Trophoblast cell (in vitro differentiated cells and primary cell): Measurements from ENCODE around the gene FAM76A.
"Not testable (repeated sequence)": the region's sequence is repeated elsewhere in the genome, so short reads cannot be mapped to it uniquely, and the experiment has no call there.

ENCODE experiments used
- DNase-seq, 2 donors: peaks; one replicate each; pipeline ENCODE4 v3.0.0-alpha.2; 2016
- H2AFZ ChIP-seq: 2 replicates; pipeline ENCODE4 v1.6.1; 2013; ENCODE audit warnings: low read length, moderate library complexity, mild to moderate bottlenecking; ENCODE audit not compliant: insufficient read depth, poor library complexity
- H2AK5ac ChIP-seq: 2 replicates; pipeline ENCODE4 v1.6.1; 2013; ENCODE audit warnings: mild to moderate bottlenecking, low read length
- H2BK120ac ChIP-seq: 2 replicates; pipeline ENCODE4 v1.6.1; 2013; ENCODE audit warnings: low read length, mild to moderate bottlenecking, moderate library complexity; ENCODE audit not compliant: insufficient read depth, poor library complexity
- H2BK12ac ChIP-seq: 2 replicates; pipeline ENCODE4 v1.6.1; 2013; ENCODE audit warnings: mild to moderate bottlenecking, low read length, moderate library complexity
- H2BK5ac ChIP-seq: 2 replicates; pipeline ENCODE4 v1.6.1; 2013; ENCODE audit warnings: low read length, low read depth, moderate library complexity, mild to moderate bottlenecking; ENCODE audit not compliant: poor library complexity
- H3K14ac ChIP-seq: 2 replicates; pipeline ENCODE4 v1.6.1; 2013; ENCODE audit warnings: mild to moderate bottlenecking, low read length
- H3K18ac ChIP-seq: 2 replicates; pipeline ENCODE4 v1.6.1; 2013; ENCODE audit warnings: mild to moderate bottlenecking, low read length
- H3K23ac ChIP-seq: 2 replicates; pipeline ENCODE4 v1.6.1; 2013; ENCODE audit warnings: low read length
- H3K27ac ChIP-seq: 2 replicates; pipeline ENCODE4 v1.5.1; 2013; ENCODE audit warnings: low read depth, mild to moderate bottlenecking, inconsistent platforms, low read length, moderate library complexity
- H3K27me3 ChIP-seq: 2 replicates; pipeline ENCODE4 v1.6.1; 2013; ENCODE audit warnings: inconsistent platforms, mild to moderate bottlenecking, low read length, moderate library complexity; ENCODE audit not compliant: insufficient read depth
- H3K36me3 ChIP-seq, 2 experiments: 1 replicate in 1 of 2; 2 replicates in 1 of 2; pipeline ENCODE4 v1.6.1; 2013; ENCODE audit warnings: low read length in 2 of 2, mild to moderate bottlenecking in 2 of 2, moderate library complexity in 1 of 2; ENCODE audit not compliant: insufficient read depth in 2 of 2, control insufficient read depth in 1 of 2
- H3K4ac ChIP-seq: 2 replicates; pipeline ENCODE4 v1.6.1; 2013; ENCODE audit warnings: low read depth, mild to moderate bottlenecking, low read length, moderate library complexity
- H3K4me1 ChIP-seq, 2 experiments: 1 replicate in 1 of 2; 2 replicates in 1 of 2; pipeline ENCODE4 v1.6.1; 2013; ENCODE audit warnings: low read length in 2 of 2, mild to moderate bottlenecking in 2 of 2, moderate library complexity in 1 of 2; ENCODE audit not compliant: insufficient read depth in 2 of 2, control insufficient read depth in 1 of 2
- H3K4me2 ChIP-seq: 2 replicates; pipeline ENCODE4 v1.6.1; 2013; ENCODE audit warnings: inconsistent platforms, mild to moderate bottlenecking, low read length, moderate library complexity
- H3K4me3 ChIP-seq: 2 replicates; pipeline ENCODE4 v1.5.1; 2013; ENCODE audit warnings: mild to moderate bottlenecking, low read depth, low read length, inconsistent platforms
- H3K79me1 ChIP-seq: one replicate; pipeline ENCODE4 v1.6.1; 2013; ENCODE audit warnings: low read length
- H3K79me2 ChIP-seq: 2 replicates; pipeline ENCODE4 v1.6.1; 2013; ENCODE audit warnings: low read length, mild to moderate bottlenecking; ENCODE audit not compliant: control insufficient read depth, insufficient read depth, poor library complexity
- H3K9ac ChIP-seq: 2 replicates; pipeline ENCODE4 v1.6.1; 2013; ENCODE audit warnings: mild to moderate bottlenecking, low read length
- H3K9me3 ChIP-seq: 2 replicates; pipeline ENCODE4 v1.6.1; 2013; ENCODE audit warnings: low read depth, mild to moderate bottlenecking, control low read depth, inconsistent platforms, low read length; ENCODE audit not compliant: insufficient read depth
- H4K12ac ChIP-seq: 2 replicates; pipeline ENCODE4 v1.6.1; 2013; ENCODE audit warnings: low read depth, mild to moderate bottlenecking, low read length, moderate library complexity
- H4K8ac ChIP-seq: 2 replicates; pipeline ENCODE4 v1.6.1; 2013; ENCODE audit warnings: low read depth, mild to moderate bottlenecking, low read length, moderate library complexity
- H4K91ac ChIP-seq: one replicate; pipeline ENCODE4 v1.6.1; 2013; ENCODE audit warnings: low read depth, mild to moderate bottlenecking, low read length, moderate library complexity
- WGBS: extraction: QIAGEN DNeasy Blood & Tissue Kit; methylation state at CpG from one replicate; pipeline ENCODE4 v1.1.7; 2013; ENCODE audit warnings: missing lambda C conversion rate; ENCODE audit not compliant: insufficient read length, insufficient coverage; ENCODE audit errors: extremely low coverage; 5-methylcytosine and 5-hydroxymethylcytosine counted together

FAM76A gene

DNA sequence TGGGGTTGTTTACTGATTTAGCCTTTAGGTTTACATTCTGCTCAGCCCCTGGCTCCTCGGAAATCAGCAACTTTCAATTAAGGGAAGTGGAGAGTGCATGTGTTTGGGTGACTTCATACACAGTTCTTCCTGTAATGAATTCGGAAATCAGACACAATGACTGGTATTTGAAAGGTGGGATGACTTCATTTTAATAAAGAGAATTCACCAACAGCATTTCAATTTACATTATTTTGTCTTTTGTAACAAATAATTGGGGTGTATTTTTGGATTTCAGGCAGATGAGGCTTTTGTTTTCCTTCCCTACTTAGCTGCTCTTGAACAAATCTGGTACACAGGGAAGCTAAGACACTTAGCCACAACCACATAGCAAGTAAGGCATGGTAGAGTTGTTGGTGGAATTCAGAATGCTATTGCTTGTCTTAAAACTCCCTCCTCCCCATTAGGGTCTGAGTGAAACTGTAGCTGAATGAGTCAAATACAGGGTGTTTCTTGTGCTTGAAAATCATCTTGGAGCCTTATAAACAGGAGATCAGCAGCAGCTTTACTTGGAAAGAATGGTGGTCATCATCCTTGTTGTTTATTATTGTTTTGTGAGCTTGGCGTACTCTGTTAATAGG lies 48.2 kb downstream of the FAM76A start:
- no peak overlapping the region for H2BK120ac ChIP-seq
- peak overlapping the region; percentile 65 for H3K4ac ChIP-seq
- H3K27me3 ChIP-seq = no peaks in the 10 kb centered on the region
- no peak overlapping the region for H2AK5ac ChIP-seq
- H4K8ac ChIP-seq = no peak overlapping the region
- peaks cover 5% of the 10 kb centered on the region for H3K79me1 ChIP-seq
- peak overlapping the region; percentile 89 for H3K4me3 ChIP-seq
- DNase-seq = no peak
- no peak overlapping the region for H4K91ac ChIP-seq
- H3K4me1 ChIP-seq = no peaks in the 10 kb centered on the region
- H3K23ac ChIP-seq = no peak overlapping the region
- H4K12ac ChIP-seq = no peak overlapping the region
- H3K79me2 ChIP-seq = peaks cover 7% of the 10 kb centered on the region
- peak overlapping the region; percentile 85 for H3K9ac ChIP-seq
- H3K27ac ChIP-seq = no peak overlapping the region
- H3K36me3 ChIP-seq = no peaks in the 10 kb centered on the region
- H3K18ac ChIP-seq = no peak overlapping the region
- no peak overlapping the region for H2BK5ac ChIP-seq
- peak overlapping the region; percentile 76 for H3K4me2 ChIP-seq
- no peaks in the 10 kb centered on the region for H3K9me3 ChIP-seq
- no peak overlapping the region for H2AFZ ChIP-seq
- H2BK12ac ChIP-seq = no peak overlapping the region
- H3K14ac ChIP-seq = no peak overlapping the region
- WGBS = no CpG with 5 or more reads among the region's 3 CpGs

DNA sequence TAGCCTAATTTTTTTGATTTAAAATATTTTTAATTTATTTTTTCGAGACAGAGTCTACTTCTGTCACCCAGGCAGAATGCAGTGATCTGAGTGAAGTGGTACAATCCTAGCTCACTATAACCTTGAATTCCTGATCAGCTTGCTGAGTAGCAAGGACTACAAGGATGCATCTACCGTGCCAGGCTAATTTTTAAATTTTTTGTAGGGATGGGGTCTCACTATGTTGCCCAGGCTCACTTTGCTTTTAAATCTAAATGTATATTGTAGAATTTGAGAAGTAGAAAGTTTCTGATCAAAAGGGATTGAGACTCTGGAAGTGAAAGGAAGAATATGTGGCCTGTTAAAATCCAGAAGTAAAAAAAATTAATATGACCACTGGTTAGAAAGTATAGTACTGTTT lies 48.9 kb downstream of the FAM76A start:
- H3K14ac ChIP-seq = no peak overlapping the region
- DNase-seq = no peak
- peak overlapping the region; percentile 47 for H3K4ac ChIP-seq
- no peaks in the 10 kb centered on the region for H3K27me3 ChIP-seq
- no peak overlapping the region for H3K27ac ChIP-seq
- no peaks in the 10 kb centered on the region for H3K4me1 ChIP-seq
- H3K23ac ChIP-seq = no peak overlapping the region
- no peak overlapping the region for H3K18ac ChIP-seq
- H2AFZ ChIP-seq = no peak overlapping the region
- no peak overlapping the region for H4K8ac ChIP-seq
- H3K9ac ChIP-seq = no peak overlapping the region
- H2BK5ac ChIP-seq = no peak overlapping the region
- H2BK120ac ChIP-seq = no peak overlapping the region
- no peak overlapping the region for H3K4me3 ChIP-seq
- no peaks in the 10 kb centered on the region for H3K9me3 ChIP-seq
- peaks cover 7% of the 10 kb centered on the region for H3K79me2 ChIP-seq
- no peak overlapping the region for H4K12ac ChIP-seq
- H2AK5ac ChIP-seq = no peak overlapping the region
- H3K36me3 ChIP-seq = no peaks in the 10 kb centered on the region
- no peak overlapping the region for H2BK12ac ChIP-seq
- H3K79me1 ChIP-seq = peaks cover 5% of the 10 kb centered on the region
- no peak overlapping the region for H4K91ac ChIP-seq
- H3K4me2 ChIP-seq = no peak overlapping the region
- no CpG with 5 or more reads among the region's 2 CpGs for WGBS

DNA sequence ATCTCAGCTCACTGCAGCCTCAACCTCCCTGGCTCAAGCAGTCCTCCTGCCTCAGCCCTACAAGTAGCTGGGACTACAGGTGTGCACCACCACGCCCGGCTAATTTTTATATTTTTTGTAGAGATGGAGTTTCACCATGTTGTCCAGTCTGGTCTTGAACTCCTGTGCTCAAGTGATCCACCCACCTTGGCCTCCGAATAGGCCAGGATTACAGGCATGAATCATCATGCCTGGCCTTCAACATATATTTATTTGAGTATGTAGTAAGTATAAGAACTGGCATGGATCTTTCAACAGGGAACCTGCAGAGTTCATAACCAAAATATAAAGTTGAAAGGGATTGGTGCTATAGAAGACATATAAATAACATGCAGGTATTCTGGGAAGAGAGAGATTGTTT lies 49.6 kb downstream of the FAM76A start:
- not testable (repeated sequence) for H3K14ac ChIP-seq, H3K23ac ChIP-seq, H3K18ac ChIP-seq, H4K91ac ChIP-seq, H3K9me3 ChIP-seq, H3K79me2 ChIP-seq, H3K79me1 ChIP-seq, H4K12ac ChIP-seq, H3K27me3 ChIP-seq, H2AK5ac ChIP-seq, H3K9ac ChIP-seq, H3K4me1 ChIP-seq, H4K8ac ChIP-seq, H2BK12ac ChIP-seq, H2AFZ ChIP-seq, H3K27ac ChIP-seq, H2BK120ac ChIP-seq, H3K36me3 ChIP-seq, H3K4me3 ChIP-seq, DNase-seq, H2BK5ac ChIP-seq, H3K4me2 ChIP-seq
- WGBS = no CpG with 5 or more reads among the region's 3 CpGs
- peak overlapping the region; percentile 35 for H3K4ac ChIP-seq

DNA sequence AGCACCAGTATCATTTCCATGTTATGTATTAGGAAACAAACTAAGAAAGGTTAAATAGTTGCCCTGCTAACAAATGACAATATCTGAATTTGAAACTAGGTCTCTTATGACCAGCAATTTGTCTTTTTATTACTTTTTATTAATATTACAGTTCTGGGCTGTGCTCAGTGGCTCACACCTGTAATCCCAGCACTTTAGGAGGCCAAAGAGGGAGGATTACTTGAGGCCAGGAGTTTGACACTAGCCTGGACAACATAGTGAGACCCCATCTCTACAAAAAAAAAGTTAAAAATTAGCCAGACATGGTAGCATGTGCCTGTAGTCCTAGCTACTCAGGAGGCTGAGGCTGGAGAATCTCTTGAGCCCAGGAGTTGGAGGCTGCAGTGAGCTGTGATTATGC lies 50.5 kb downstream of the FAM76A start:
- H3K4ac ChIP-seq, H3K79me2 ChIP-seq, H4K91ac ChIP-seq, H2BK12ac ChIP-seq, H3K4me3 ChIP-seq, H3K79me1 ChIP-seq, H3K18ac ChIP-seq, H2AK5ac ChIP-seq, DNase-seq, H2BK5ac ChIP-seq, H3K9ac ChIP-seq, H4K8ac ChIP-seq, H3K9me3 ChIP-seq, H3K27ac ChIP-seq, H3K27me3 ChIP-seq, H3K36me3 ChIP-seq, H3K14ac ChIP-seq, H2BK120ac ChIP-seq, H3K4me1 ChIP-seq, H3K4me2 ChIP-seq, H2AFZ ChIP-seq, H3K23ac ChIP-seq, H4K12ac ChIP-seq: not testable (repeated sequence)
